ENCODE data around the gene TIFAB.

GRCh38 chr5:135487839-135488514 lies 35.8 kb upstream of the TIFAB start:
- TF ChIP-seq POLR2A (IDR thresholded peaks at IDR 0.05; ENCODE audit: low read depth, low read length) (no peak), POLR2AphosphoS5 (IDR thresholded peaks at IDR 0.05; ENCODE audit: low read depth, low read length) (no peak), TAF1 (IDR thresholded peaks at IDR 0.05; ENCODE audit: borderline replicate concordance, low read depth, low read length) (no peak)

Data from GM12892 (cell line).